Gastrocnemius medialis (tissue), 4 donors: Measurements from ENCODE around the gene DDT.

Experiments
- POLR2A ChIP-seq, 2 donors: fragments of 450-650 bp; IDR thresholded peaks; one replicate each; pipeline ENCODE4 v1.6.1; 2017; ENCODE audit warnings: antibody characterized with exemption in 2 of 2, mild to moderate bottlenecking in 2 of 2, moderate library complexity in 2 of 2
- TF ChIP-seq, protein P1 (sequence below), 5 experiments: fragments of 450-650 bp in 3 of 5; fragments of 200-600 bp in 2 of 5; sonication (generic) in 2 of 5; IDR thresholded peaks in 4 of 5; conservative IDR thresholded peaks in 1 of 5; 1 replicate in 4 of 5; 2 replicates in 1 of 5; pipeline ENCODE4 v1.5.1; 2016 to 2019; ENCODE audit warnings: antibody characterized with exemption in 5 of 5, mild to moderate bottlenecking in 3 of 5, moderate library complexity in 3 of 5

DNA sequence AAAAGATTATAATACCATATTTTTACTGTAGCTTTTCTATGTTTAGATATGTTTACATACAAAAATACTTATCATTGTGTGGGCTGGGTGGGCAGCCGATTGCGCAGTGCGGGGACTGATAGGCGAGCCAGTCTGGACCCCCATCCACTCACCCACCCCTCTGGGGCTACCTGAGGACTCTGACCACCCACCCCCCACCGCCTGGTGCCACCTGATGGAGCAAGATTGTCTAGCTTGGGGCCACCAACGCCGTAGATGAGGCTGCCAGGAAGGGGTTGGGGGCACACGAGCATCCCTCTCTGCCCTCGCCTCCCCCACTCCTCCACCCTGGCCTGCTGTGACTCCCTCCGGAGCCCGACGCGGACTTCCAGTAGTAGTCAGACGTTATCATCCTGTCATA lies 47.7 kb downstream of the DDT start:
- TF ChIP-seq, protein P1, sequence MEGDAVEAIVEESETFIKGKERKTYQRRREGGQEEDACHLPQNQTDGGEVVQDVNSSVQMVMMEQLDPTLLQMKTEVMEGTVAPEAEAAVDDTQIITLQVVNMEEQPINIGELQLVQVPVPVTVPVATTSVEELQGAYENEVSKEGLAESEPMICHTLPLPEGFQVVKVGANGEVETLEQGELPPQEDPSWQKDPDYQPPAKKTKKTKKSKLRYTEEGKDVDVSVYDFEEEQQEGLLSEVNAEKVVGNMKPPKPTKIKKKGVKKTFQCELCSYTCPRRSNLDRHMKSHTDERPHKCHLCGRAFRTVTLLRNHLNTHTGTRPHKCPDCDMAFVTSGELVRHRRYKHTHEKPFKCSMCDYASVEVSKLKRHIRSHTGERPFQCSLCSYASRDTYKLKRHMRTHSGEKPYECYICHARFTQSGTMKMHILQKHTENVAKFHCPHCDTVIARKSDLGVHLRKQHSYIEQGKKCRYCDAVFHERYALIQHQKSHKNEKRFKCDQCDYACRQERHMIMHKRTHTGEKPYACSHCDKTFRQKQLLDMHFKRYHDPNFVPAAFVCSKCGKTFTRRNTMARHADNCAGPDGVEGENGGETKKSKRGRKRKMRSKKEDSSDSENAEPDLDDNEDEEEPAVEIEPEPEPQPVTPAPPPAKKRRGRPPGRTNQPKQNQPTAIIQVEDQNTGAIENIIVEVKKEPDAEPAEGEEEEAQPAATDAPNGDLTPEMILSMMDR (IDR thresholded peaks at IDR 0.05 in 4 of 5, conservative IDR thresholded peaks at IDR 0.05 in 1 of 5): no peak
- no peak for TF ChIP-seq POLR2A (IDR thresholded peaks at IDR 0.05)
